Forelimb muscle (tissue), 1 donor: ENCODE results near the gene SNX13. TPM values are rescaled to one million over a fixed set of nuclear protein-coding genes. Genes with fewer than 3 reads are reported as not detected.

Experiments
- DNase-seq: peaks from one replicate; pipeline ENCODE4 v3.0.0-alpha.2; 2013; ENCODE audit warnings: low read depth
- polyA plus RNA-seq: library from polyadenylated mRNA; unstranded; fragments of 120-200 nt; gene quantifications from one replicate; pipeline ENCODE4 v1.2.1, GENCODE V29; 2013; ENCODE audit not compliant: insufficient read length

SNX13 gene, protein sequence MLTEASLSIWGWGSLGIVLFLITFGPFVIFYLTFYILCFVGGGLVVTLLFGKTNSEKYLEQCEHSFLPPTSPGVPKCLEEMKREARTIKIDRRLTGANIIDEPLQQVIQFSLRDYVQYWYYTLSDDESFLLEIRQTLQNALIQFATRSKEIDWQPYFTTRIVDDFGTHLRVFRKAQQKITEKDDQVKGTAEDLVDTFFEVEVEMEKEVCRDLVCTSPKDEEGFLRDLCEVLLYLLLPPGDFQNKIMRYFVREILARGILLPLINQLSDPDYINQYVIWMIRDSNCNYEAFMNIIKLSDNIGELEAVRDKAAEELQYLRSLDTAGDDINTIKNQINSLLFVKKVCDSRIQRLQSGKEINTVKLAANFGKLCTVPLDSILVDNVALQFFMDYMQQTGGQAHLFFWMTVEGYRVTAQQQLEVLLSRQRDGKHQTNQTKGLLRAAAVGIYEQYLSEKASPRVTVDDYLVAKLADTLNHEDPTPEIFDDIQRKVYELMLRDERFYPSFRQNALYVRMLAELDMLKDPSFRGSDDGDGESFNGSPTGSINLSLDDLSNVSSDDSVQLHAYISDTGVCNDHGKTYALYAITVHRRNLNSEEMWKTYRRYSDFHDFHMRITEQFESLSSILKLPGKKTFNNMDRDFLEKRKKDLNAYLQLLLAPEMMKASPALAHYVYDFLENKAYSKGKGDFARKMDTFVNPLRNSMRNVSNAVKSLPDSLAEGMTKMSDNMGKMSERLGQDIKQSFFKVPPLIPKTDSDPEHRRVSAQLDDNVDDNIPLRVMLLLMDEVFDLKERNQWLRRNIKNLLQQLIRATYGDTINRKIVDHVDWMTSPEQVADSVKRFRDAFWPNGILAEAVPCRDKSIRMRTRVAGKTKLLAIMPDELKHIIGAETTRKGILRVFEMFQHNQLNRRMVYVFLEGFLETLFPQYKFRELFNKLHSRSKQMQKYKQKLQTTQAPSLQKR
- 19.0 TPM for polyA plus RNA-seq

DNA sequence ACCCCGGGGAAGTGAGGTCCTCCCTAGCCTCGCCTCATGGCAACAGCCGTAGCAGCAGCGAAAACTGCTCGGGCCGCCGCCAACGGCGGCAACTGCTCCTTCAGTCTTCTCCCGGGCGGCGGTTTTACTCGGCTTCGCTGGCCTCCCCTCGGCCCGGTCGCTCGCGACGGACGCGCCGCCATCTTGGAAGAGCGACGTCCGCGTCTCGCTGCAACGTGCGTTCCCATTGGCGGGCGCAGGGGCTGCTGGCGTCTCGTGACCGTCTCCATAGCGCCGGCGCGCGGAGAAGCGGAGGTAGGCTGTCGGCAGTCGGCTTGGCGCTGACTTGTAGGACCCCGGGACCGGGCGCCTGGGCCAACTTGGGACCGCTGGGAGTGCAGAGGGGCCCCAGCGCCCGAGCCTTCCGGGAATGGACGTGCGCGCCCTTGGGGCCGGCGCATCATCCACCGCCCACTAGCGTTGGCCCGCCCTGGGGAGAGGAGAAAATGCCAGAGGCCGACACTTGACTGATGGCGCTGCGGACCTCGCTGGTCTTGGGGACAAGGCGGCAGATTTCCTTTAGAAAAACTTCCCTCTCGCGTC is at the start of gene SNX13:
Gene SNX13, minus strand, starts transcription at position 193 of the 582 bp plus-strand sequence. CDS start 199 bp downstream, outside the sequence.
- DNase-seq = peak; percentile 65

DNA sequence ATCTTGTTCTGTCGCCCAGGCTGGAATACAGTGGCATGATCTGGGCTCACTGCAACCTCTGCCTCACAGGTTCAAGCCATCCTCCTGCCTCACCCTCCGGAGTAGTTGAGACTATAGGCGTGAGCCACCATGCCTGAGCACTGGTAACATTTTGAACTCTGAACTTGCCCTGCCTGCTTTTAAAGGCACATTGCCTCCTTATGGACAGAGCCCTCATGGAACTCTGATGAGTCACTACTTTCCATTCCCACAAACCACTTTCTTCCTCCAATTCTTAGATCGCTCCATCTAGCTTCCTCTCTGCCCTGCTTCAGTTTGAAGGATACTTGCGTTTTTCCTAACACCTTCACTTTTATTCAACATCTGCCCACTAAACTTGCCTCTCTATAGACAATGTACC is 49.3 kb upstream of the SNX13 start:
- no peak for DNase-seq

- no peak for DNase-seq
These were observed 48.6 kb upstream of the SNX13 start for GRCh38 chr7:17988858-17989257.

DNA sequence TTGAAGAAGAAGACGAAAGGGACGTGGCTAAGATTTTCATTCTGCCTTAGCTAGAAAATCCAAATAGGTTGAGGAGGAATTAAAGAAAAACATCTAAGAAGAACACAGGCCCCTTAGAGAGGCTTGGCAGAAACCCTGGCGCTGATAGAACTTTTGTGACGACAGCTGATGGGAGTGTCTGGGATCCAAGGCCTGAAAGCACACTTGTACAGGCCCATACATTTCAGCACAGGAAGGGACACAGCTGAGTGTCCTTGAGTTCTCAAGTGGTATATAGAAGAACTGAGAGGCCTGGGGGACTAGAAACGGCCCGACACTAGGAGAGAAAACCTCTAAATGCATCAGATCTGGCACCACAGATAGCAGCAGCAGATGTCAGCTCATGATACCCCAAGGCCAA is 47.8 kb upstream of the SNX13 start:
- DNase-seq = no peak

GRCh38 chr7:17986851-17987250 is 46.6 kb upstream of the SNX13 start:
- DNase-seq = no peak

DNA sequence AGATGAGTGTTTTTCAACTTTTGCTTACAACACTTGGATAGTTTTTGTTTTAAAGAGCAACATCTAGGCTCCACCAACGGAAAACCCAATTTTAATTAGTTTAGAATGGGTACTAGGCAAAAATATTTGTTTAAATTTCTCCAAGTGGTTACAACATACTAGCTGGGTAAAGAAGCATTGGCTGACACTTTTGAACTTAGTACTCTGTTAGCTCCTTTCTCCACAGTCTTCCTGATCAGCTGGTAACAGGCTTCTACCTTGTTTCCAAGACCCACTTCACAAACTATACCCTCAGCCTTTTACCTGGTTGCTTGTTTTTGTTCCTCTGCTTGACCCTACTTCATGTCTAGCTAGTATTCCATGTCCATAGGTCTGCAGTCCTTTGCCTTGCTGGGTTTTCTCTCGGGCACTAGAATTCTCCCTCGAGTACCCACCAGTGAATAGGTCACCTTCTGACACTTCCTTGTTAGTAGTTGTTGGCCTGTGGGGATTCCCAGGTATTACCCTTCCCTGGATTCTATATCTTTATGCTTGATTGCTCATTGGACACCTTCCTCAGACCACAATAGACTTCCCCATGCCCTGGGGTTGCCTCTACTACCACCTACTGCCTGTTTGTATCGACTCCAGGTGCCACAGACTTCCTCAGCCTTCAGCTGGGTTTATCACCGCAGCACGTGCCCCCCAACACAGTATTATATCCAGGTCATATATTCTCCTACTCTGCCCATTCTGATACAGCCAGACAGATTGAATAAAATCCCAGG is 45.4 kb upstream of the SNX13 start:
- DNase-seq = no peak

- no peak for DNase-seq
These were observed 44.0 kb upstream of the SNX13 start for GRCh38 chr7:17984288-17984687.

DNA sequence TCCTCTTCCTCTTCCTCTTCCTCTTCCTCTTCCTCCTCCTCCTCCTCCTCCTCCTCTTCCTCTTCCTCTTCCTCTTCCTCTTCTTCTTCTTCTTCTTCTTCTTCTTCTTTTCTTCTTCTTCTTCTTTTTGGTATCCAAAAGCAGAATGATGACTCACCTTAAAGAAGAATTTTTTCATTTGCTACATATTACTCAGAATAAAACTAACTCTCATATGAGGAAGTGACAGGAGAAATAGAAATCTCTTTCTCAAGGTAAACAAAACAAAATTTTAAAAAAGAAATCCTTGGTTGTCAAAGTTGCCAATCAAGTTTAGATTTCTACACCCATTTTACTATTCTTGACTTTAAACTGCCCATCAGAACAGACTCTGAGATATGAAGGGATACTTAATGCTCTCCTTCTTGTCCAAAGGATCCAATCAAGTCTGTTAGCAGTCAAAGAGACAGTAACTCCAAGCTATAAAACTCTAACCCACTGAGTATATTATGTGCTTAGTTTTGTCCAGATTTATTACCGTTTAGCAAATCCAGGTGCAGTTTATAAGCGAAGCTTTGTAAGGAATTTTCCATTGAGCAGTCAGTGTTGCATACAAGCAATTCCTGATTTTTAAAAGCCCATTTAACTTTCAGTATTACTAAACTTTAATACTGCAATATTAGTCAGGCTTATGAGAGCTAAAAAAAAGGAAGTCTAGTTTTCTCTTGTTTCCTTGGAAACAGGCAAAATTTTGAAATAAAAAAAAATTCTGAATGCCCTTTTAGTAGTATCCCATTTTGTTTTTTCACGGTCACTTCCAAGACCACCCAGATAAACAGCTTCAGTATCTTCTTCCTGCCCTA is 43.1 kb upstream of the SNX13 start:
- no peak for DNase-seq

GRCh38 chr7:17976952-17977351 is 36.7 kb upstream of the SNX13 start:
- no peak for DNase-seq

DNA sequence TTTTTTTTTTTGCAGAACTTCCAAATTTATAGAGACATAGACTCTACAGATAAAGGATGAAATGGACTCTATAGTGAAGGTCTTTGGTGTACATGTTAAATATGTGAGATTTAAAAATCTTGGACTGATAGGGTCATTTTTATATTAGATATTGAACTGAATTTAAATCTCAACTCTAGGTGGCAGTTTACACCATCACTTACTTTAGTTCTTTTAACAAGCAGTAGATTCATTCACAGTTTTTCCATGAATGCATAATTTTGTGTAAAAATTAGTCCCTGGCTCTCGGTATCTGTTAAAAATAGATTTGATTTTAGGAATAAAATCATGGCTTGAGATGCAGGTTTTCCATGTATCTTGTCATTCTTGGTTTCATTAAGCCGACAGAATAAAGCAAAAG is 31.1 kb upstream of the SNX13 start:
- no peak for DNase-seq

DNA sequence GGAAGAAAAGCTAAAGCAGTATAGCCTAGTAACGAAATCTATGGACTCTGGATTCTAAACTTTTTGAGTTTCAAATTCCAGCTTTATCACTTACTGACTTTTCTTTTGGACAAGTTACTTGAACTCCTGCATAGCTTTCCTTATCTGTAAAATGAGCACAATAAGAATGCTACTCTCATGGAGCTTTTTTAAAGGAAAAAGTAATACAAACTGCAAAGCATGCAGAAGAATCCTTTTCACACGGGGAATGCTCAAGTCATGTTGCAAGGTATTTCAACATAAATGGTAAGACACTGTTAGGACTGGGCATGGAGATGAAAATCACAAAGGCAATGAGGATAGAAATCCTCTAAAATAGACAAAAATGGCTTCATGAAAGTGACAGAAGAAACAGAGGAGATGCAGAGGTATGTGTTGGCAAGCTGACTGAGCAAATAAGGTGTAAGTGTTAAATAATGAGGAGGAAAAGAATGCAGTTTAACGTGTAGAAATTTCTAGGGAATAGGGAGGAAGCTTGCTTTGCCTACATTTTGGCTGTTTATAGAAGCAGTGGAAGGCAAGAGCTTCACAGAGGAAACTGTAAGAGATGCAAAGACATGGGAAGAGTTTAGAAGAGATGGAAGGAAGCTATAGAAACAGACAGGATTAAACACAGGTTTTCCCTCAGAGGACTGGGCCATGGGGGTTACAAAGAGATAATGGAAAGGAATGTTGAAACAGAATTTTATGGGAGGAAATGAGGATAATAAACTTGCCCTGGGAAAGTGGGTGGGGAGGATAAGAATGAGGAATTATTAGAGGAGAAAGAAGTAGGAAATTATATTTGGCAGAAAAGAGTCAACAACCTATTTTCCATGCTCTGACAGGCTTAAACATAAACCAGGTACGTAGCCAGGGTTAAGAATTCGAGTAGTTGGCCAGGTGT is 28.8 kb upstream of the SNX13 start:
- no peak for DNase-seq

DNA sequence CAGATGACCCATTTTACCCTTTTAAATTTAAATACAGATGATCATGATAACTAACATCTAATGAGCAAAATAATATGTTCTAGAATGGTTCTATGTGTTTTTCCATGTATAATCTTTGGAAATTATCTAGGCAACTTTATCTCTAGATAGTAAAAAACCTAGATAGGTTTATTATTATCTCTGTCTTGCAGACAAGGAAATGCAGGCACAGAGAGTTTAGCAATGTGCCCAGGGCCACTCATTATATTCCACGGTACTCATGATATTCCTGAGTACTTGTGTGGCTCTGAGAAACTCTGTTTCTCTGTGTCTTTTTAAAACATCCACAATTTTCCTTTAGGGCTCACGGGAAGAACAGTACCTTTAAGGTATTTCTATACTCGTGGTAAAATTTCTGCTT is 26.4 kb upstream of the SNX13 start:
- no peak for DNase-seq

GRCh38 chr7:17965603-17966002 is 25.3 kb upstream of the SNX13 start:
- no peak for DNase-seq

DNA sequence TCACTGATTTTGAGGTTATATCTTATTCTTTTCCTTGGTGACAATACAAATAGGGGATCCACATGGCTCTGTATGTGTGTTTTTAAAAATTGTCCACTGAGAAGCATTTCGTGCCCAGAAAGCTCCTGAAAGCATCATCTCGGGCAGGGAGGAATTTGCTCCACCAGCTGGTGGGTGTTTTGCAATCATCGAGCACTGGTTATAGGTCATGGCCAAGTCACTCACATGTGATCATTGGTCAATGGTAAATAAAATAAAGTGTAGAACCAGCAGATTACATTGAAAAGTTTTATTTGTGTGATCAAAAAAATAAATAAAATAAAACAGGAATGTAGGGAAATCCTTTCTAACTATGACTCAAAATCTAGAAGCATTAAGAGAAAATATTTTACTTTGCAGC is 23.0 kb upstream of the SNX13 start:
- DNase-seq = no peak

DNA sequence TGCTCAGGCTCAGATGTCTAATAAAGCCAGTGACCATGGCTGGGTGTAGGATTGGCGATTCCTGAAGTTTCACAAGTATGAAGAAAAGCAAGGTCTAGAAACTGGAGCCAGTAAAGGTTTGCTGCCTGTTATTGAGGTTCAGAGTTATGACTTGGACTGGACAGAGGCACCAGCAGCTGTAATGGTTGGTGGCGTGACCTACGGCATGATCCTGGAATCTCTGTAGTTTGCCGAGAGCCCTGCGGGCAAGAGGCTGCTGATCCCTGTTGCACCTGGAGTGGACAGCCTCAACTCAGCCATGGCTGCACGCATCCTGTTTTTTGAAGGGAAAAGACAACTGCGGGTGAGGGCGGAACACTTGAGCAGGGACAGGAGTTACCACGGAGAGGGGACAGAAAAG is 22.4 kb upstream of the SNX13 start:
- no peak for DNase-seq

DNA sequence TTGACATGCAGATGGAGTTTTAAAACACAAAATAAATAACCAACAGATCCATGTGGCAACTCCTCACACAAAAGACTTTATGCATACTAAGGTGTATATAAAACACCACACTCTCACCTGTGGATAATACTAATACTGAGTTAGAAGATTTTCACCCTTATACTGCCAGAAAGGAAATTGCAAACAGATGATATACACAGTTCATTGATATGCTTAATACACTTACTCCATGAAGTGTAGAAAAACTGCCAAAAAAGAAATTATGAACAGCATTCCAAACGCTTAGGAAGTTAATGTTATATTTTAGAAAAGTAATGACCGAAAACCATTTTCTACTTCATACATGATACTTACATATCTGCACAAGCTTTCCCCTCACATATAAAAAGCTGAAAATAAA is 17.6 kb upstream of the SNX13 start:
- no peak for DNase-seq

DNA sequence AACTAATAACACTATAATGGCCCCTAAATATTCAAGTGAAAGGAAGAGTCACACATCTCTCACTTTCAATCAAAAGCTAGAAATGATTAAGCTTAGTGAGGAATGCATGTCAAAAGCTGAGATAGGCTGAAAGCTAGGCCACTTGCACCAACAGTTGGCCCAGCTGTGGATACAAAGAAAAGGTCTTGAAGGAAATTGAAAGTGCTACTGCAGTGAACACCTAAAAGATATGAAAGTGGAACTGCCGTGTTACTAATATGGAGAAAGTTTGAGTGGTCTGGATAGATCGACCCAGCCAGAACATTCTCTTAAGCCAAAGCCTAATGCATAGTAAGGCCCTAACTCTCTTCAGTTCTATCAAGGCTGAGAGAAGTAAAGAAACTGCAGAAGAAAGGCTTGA is 12.1 kb upstream of the SNX13 start:
- no peak for DNase-seq

DNA sequence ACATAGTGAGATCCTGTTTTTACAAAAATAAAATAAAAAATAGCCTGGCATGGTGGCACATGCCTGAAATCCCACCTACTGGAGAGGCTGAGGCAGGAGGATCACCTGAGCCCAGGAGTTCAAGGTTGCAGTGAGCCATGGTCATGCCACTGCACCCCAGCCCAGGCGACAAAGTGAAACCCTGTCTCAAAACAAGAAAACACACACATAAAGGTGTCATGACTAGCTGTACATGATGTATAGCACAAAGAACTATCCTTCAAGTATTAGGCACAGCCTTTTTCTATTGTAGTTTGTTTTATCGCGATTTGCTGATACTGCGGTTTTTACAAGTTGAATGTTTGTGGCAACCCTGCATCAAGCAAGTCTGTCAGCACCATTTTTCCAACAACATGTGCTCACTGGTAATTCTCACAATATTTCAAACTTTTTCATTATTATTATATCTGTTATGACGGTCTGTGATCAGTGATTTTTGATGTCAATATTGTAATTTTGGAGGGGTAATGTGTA is 11.5 kb upstream of the SNX13 start:
- DNase-seq = no peak

GRCh38 chr7:17948526-17949238 is 8.4 kb upstream of the SNX13 start:
- no peak for DNase-seq
